Occipital lobe (tissue), 2 donors: ENCODE results near the gene AKAP12. TPM values are rescaled to one million over a fixed set of nuclear protein-coding genes. Genes with fewer than 3 reads are reported as not detected.

ENCODE experiments used
- DNase-seq: peaks from one replicate; lab custom pipeline; 2025; lab: John Stamatoyannopoulos, UW
- total RNA-seq: library from RNA; depleted of rRNA; stranded (reverse); fragments of >200 nt; gene quantifications from one replicate; pipeline ENCODE4 v1.2.3, GENCODE V29; 2014

AKAP12 gene
- total RNA-seq, 1 donor from 2014 or later, result 42.9 TPM

GRCh38 chr6:151276112-151276740 is 36.5 kb downstream of the AKAP12 start:
- no peak for DNase-seq

- no peak for DNase-seq
Measured at GRCh38 chr6:151279891-151280290, 40.1 kb downstream of the AKAP12 start.

GRCh38 chr6:151280859-151281258 is 41.1 kb downstream of the AKAP12 start:
- no peak for DNase-seq

GRCh38 chr6:151284012-151284411 is 44.2 kb downstream of the AKAP12 start:
- no peak for DNase-seq

GRCh38 chr6:151284548-151285017 is 44.8 kb downstream of the AKAP12 start:
- no peak for DNase-seq

GRCh38 chr6:151285122-151285521 is 45.4 kb downstream of the AKAP12 start:
- DNase-seq, result no peak

GRCh38 chr6:151286214-151286613 is 46.4 kb downstream of the AKAP12 start:
- no peak for DNase-seq

GRCh38 chr6:151288712-151289398 is 49.1 kb downstream of the AKAP12 start:
- no peak for DNase-seq

- no peak for DNase-seq
Measured at GRCh38 chr6:151289399-151290007, 49.7 kb downstream of the AKAP12 start.

- no peak for DNase-seq
Measured at GRCh38 chr6:151290877-151291721, 51.3 kb downstream of the AKAP12 start.

- DNase-seq, result no peak
Measured at GRCh38 chr6:151291722-151292059, 51.9 kb downstream of the AKAP12 start.

GRCh38 chr6:151292974-151293687 is 53.4 kb downstream of the AKAP12 start:
- DNase-seq, result no peak

- no peak for DNase-seq
Measured at GRCh38 chr6:151293688-151294016, 53.9 kb downstream of the AKAP12 start.

- no peak for DNase-seq
Measured at GRCh38 chr6:151294561-151295101, 54.9 kb downstream of the AKAP12 start.

GRCh38 chr6:151297886-151298285 is 58.1 kb downstream of the AKAP12 start:
- DNase-seq, result no peak

GRCh38 chr6:151299011-151299410 is 59.2 kb downstream of the AKAP12 start:
- DNase-seq, result no peak

GRCh38 chr6:151300267-151300991 is 60.7 kb downstream of the AKAP12 start:
- DNase-seq, result no peak

- no peak for DNase-seq
Measured at GRCh38 chr6:151301547-151301946, 61.8 kb downstream of the AKAP12 start.

- DNase-seq, result no peak
Measured at GRCh38 chr6:151303231-151303630, 63.5 kb downstream of the AKAP12 start.

GRCh38 chr6:151306269-151306783 is 66.6 kb downstream of the AKAP12 start:
- DNase-seq, result no peak
